AG10803 (cell line): ENCODE results near the gene GALNT15.

Source experiments
- DNase-seq: peaks from one replicate; pipeline ENCODE4 v3.0.0; 2010; ENCODE audit warnings: low read depth
- H3K4me3 ChIP-seq: 2 replicates; pipeline ENCODE4 v1.5.1; 2011; ENCODE audit warnings: mild to moderate bottlenecking, low read length, control low read depth
- CTCF ChIP-seq: conservative IDR thresholded peaks from 2 replicates; pipeline ENCODE4 v1.5.1; 2011; ENCODE audit warnings: mild to moderate bottlenecking, low read length, control low read depth, inconsistent platforms

Gene GALNT15

GRCh38 chr3:16254916-16255315, 80.4 kb downstream of the GALNT15 start:
- H3K4me3 ChIP-seq: no peak overlapping the region
- DNase-seq: no peak
- no peak for TF ChIP-seq CTCF

- no peak for DNase-seq
- H3K4me3 ChIP-seq: no peak overlapping the region
- no peak for TF ChIP-seq CTCF
Measured at GRCh38 chr3:16255326-16255725, 80.8 kb downstream of the GALNT15 start.

GRCh38 chr3:16255726-16256125, 81.2 kb downstream of the GALNT15 start:
- H3K4me3 ChIP-seq: no peak overlapping the region
- DNase-seq: no peak
- TF ChIP-seq CTCF: no peak

- TF ChIP-seq CTCF: no peak
- H3K4me3 ChIP-seq: no peak overlapping the region
- no peak for DNase-seq
Measured at GRCh38 chr3:16257309-16257708, 82.8 kb downstream of the GALNT15 start.

- H3K4me3 ChIP-seq: no peak overlapping the region
- TF ChIP-seq CTCF: no peak
- no peak for DNase-seq
Measured at GRCh38 chr3:16258177-16258576, 83.7 kb downstream of the GALNT15 start.

GRCh38 chr3:16258866-16259265, 84.4 kb downstream of the GALNT15 start:
- no peak for TF ChIP-seq CTCF
- no peak overlapping the region for H3K4me3 ChIP-seq

GRCh38 chr3:16260046-16260445, 85.6 kb downstream of the GALNT15 start:
- no peak for TF ChIP-seq CTCF
- H3K4me3 ChIP-seq: no peak overlapping the region
- no peak for DNase-seq

More at GRCh38 chr3:16258866-16259265, 84.4 kb downstream of the GALNT15 start:
- DNase-seq: no peak
